T-helper 17 cell (primary cell): ENCODE measurements around the gene MYL2. TPM values are rescaled to one million over a fixed set of nuclear protein-coding genes. Genes with fewer than 3 reads are reported as not detected.
"Not testable (repeated sequence)": the region's sequence is repeated elsewhere in the genome, so short reads cannot be mapped to it uniquely, and the experiment has no call there.

ENCODE experiments used
- ATAC-seq: fragments of 150-1000 bp; cut with Tn5 transposase; 2 replicates; pipeline ENCODE4 v1.10.0; 2021; ENCODE audit warnings: mild to moderate bottlenecking, moderate library complexity
- DNase-seq, 3 donors: peaks; one replicate each; pipeline versions ENCODE4 v3.0.0 to v3.0.0-alpha.2; 2020 to 2021
- H3K9me3 ChIP-seq: one replicate; pipeline ENCODE4 v1.7.0; 2013; ENCODE audit warnings: low read length, mild to moderate bottlenecking; ENCODE audit not compliant: control insufficient read depth, poor library complexity, severe bottlenecking
- H3K27ac Mint-ChIP-seq: one replicate; pipeline ENCODE4 v1.8.0; 2022; ENCODE audit warnings: mild to moderate bottlenecking, moderate library complexity, mixed read lengths
- H3K27me3 Mint-ChIP-seq: one replicate; pipeline ENCODE4 v1.8.0; 2022; ENCODE audit warnings: mixed read lengths
- H3K36me3 Mint-ChIP-seq: one replicate; pipeline ENCODE4 v1.8.0; 2022; ENCODE audit warnings: low read depth, mixed read lengths
- H3K4me1 Mint-ChIP-seq: one replicate; pipeline ENCODE4 v1.8.0; 2022; ENCODE audit warnings: mild to moderate bottlenecking, mixed read lengths
- H3K4me3 Mint-ChIP-seq: one replicate; pipeline ENCODE4 v1.8.0; 2022; ENCODE audit warnings: mild to moderate bottlenecking, moderate library complexity, mixed read lengths
- total RNA-seq, 4 donors: library from RNA in 2 of 4; stranded (reverse) in 2 of 4; gene quantifications; one replicate each; pipeline ENCODE4 v1.2.3 and lab custom pipeline; 2022 to 2026

Gene MYL2, protein sequence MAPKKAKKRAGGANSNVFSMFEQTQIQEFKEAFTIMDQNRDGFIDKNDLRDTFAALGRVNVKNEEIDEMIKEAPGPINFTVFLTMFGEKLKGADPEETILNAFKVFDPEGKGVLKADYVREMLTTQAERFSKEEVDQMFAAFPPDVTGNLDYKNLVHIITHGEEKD
- total RNA-seq: not detected
- total RNA-seq (lab: John Stamatoyannopoulos, UW): 0 reads per million in 2 donors

DNA sequence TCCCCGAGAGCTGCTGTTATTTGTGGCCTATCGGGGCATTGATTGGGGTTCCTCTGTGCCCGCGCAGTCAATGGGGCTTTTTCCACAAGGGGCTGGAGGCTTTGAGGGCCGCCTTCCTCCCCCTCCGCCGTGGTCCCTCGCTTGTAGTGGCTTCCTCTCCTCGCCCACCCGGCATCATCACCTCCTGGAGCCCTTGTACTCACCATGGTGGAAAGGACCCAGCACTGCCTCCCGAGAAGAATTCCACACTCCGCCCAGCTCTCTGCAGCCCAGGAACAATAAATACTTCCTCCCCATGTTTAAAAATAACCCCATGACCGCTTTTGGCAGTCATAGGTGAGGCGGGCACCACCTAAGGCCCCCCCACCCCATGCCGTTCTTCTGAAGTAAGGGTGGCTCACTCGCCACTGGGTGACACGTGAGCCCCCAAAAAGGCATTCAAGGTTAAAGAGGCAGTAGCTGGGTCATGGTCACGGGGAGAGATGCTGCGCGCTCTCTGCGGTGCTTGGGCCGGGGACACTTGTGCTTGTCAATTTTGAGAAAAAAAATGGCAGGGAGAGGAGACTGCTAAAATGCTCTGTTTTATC lies at the start of gene MYL2:
Gene MYL2 (minus strand): TSS at position 256 of the 587 bp plus-strand sequence. CDS start 50 bp downstream, at position 206.
- DNase-seq: no peak
- H3K4me3 Mint-ChIP-seq: no peak within 1 kb of the TSS
- no peaks in the 10 kb centered on the region for H3K36me3 Mint-ChIP-seq
- H3K4me1 Mint-ChIP-seq: no peaks in the 10 kb centered on the region
- no peak for ATAC-seq
- H3K27me3 Mint-ChIP-seq: peaks cover 50% of the 10 kb centered on the region
- no peaks in the 10 kb centered on the region for H3K9me3 ChIP-seq
- no peak within 1 kb of the TSS for H3K27ac Mint-ChIP-seq

DNA sequence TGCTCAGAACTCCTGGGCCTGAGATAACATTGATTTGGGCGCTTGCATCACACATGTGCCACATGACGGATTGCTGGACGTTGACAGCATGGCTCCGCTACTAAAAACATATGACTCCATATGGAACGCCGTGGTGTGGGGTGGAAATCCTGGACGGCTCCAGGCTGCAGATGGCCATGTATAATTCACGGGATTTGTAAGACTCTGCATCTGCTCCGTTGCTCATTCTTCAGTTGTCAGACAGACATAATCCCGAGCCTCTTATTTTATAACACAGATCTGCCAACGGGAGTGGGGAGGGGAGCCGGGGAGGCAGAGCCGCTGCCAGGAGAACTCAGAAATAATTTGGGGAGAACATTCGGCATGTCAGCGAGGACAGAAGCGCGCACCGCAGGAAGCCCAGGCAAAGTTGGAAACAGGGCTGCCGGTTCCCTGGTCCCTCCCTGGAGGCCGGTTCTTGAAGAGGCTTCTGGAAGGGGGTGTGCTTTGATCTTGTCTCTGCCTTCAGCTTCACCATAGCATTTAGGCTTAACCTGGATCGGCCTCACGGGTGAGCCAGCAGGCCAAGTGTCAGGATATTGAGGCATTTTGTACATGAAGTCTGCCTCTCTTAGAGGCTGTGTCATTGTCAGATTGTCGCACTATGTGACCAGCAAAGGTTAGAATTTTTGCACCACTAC lies 45.8 kb upstream of the MYL2 start:
- H3K4me1 Mint-ChIP-seq: no peaks in the 10 kb centered on the region
- H3K4me3 Mint-ChIP-seq: no peak overlapping the region
- DNase-seq (no peak), ATAC-seq (no peak)
- H3K36me3 Mint-ChIP-seq: no peaks in the 10 kb centered on the region
- no peak overlapping the region for H3K27ac Mint-ChIP-seq
- H3K9me3 ChIP-seq: no peaks in the 10 kb centered on the region
- peaks cover 42% of the 10 kb centered on the region for H3K27me3 Mint-ChIP-seq

DNA sequence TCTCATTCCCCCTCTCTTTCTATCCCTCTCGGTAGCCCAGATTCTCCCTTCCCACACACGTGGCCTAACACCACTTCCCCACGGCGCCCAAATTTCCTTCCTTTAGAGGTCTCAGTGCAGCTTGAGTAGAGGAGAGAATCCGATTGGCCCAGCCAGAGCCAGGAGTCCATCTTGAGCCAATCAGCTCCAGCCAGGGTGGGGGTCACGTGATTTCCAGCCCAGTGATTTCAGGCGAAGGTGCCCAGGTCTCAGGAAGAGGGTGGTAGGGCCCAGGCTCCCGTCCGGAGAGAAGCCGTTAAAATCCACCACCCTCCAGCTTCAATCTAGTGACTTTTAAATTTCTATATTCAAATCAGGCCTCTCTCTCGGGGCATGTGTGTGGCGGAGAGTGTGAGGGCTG lies 45.2 kb upstream of the MYL2 start:
- H3K9me3 ChIP-seq: no peaks in the 10 kb centered on the region
- Mint-ChIP-seq H3K27ac (no peak overlapping the region), H3K4me1 (no peaks in the 10 kb centered on the region), H3K4me3 (no peak overlapping the region), H3K36me3 (no peaks in the 10 kb centered on the region), H3K27me3 (peaks cover 42% of the 10 kb centered on the region)
- ATAC-seq: no peak
- no peak for DNase-seq

DNA sequence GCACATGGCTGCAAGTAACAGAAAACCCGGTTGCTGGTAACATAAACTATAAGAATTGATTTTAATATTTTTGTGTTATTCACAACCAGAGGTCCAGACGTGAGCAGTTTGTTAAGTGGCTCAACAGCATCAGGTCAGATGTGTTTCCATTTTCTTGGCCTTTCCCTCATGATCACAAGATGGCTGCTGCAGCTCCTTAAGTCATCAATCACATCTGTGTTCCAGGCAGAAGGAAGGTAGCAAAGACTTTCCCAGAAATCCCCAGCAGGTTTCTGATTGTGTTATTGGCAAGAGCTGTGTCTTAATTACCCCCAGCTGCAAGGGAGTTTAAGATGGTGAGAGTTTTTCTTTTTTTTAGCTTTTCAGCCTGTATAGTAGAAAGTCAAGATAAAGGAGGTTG lies 40.4 kb upstream of the MYL2 start:
- Mint-ChIP-seq H3K27ac (no peak overlapping the region), H3K4me3 (no peak overlapping the region)
- no peak for ATAC-seq

DNA sequence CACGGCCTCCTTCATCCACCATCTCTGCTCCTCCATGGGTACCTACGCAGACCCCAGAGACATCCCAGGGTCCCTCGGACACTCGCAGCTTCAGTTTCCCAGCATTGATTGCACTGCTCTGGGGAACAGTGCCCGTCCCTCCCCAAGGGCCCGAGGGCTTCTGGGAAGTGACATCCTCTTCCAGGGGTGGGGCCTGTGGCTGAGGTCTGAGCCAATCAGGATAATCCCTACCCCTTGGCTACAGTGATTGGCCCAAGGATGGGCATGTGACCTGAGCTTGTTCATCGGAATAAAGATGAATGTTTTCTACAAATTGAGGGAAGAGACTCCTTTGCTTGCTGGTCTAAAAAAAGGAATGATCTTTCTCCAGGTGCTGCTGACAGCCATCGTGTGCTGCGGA lies 37.3 kb upstream of the MYL2 start:
- DNase-seq (no peak), ATAC-seq (no peak)
- H3K27ac Mint-ChIP-seq: no peak overlapping the region
- no peaks in the 10 kb centered on the region for H3K9me3 ChIP-seq
- no peaks in the 10 kb centered on the region for H3K36me3 Mint-ChIP-seq
- no peaks in the 10 kb centered on the region for H3K4me1 Mint-ChIP-seq
- peaks cover 42% of the 10 kb centered on the region for H3K27me3 Mint-ChIP-seq
- no peak overlapping the region for H3K4me3 Mint-ChIP-seq

More for the DNA sequence above, 40.4 kb upstream of the MYL2 start:
- H3K4me1 Mint-ChIP-seq: no peaks in the 10 kb centered on the region
- H3K36me3 Mint-ChIP-seq: no peaks in the 10 kb centered on the region
- H3K27me3 Mint-ChIP-seq: peaks cover 53% of the 10 kb centered on the region
- DNase-seq: no peak
- H3K9me3 ChIP-seq: no peaks in the 10 kb centered on the region

DNA sequence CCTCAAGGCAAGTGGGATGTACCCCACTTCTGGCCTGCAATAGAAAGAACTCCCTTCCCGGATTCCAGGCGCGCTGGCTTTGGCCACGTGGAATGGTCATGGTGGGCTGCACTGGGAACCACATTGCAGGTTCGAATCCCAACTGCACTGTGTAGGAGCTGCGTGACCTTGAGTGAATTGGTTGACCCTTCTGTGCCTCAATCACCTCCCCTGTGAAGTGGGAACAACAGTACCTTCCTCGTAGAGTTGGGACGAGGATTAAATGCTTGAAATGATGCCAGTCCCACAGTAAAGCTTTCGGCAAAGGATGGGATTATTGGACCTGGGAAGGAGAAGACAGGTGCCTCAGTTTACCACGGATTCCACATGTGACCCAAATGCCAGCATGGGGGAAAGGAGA lies 36.8 kb upstream of the MYL2 start:
- DNase-seq (no peak), ATAC-seq (no peak)
- Mint-ChIP-seq H3K27ac (no peak overlapping the region), H3K36me3 (no peaks in the 10 kb centered on the region), H3K4me3 (no peak overlapping the region), H3K27me3 (peaks cover 42% of the 10 kb centered on the region), H3K4me1 (no peaks in the 10 kb centered on the region)
- H3K9me3 ChIP-seq: no peaks in the 10 kb centered on the region

DNA sequence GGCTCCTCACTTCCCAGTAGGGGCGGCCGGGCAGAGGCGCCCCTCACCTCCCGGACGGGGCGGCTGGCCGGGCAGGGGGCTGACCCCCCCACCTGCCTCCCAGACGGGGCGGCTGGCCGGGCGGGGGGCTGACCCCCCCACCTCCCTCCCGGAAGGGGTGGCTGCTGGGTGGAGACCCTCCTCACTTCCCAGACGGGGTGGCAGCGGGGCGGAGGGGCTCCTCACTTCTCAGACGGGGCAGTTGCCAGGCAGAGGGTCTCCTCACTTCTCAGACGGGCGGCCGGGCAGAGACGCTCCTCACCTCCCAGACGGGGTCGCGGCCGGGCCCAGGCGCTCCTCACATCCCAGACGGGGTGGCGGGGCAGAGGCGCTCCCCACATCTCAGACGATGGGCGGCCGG lies 30.5 kb upstream of the MYL2 start:
- H3K27me3 Mint-ChIP-seq, H3K4me1 Mint-ChIP-seq, DNase-seq: not testable (repeated sequence)

DNA sequence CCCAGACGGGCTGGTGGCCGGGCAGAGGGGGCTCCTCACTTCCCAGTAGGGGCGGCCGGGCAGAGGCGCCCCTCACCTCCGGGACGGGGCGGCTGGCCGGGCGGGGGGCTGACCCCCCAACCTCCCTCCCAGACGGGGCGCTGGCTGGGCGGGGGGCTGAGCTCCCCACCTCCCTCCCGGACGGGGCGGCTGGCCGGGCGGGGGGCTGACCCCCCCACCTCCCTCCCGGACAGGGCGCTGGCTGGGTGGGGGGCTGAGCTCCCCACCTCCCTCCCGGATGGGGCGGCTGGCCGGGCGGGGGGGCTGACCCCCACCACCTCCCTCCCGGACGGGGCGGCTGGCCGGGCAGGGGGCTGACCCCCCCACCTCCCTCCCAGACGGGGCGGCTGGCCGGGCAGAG lies 30.1 kb upstream of the MYL2 start:
- H3K4me3 Mint-ChIP-seq, H3K9me3 ChIP-seq, H3K27me3 Mint-ChIP-seq, H3K27ac Mint-ChIP-seq, ATAC-seq, DNase-seq, H3K4me1 Mint-ChIP-seq, H3K36me3 Mint-ChIP-seq: not testable (repeated sequence)

More for the DNA sequence above, 30.5 kb upstream of the MYL2 start:
- H3K27ac Mint-ChIP-seq, H3K36me3 Mint-ChIP-seq, ATAC-seq, H3K9me3 ChIP-seq, H3K4me3 Mint-ChIP-seq: not testable (repeated sequence)

DNA sequence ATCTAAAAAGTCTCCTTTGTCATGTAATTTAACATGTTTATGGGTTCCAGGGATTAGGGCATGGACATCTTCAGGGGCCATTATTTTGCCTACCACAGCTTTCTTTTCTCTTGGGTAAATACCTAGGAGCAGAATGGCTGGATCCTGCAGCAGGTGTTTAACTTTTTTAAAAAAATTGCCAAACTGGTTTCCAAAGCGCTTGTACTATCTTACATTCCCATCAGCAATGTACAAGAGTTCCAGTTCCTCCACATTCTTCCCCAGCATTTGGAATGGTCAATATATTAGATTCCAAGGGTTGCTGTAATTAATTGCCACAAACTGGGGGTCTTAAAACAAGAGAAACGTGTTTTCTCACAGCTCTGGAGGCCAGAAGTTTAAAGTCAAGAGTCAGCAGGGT lies 27.7 kb upstream of the MYL2 start:
- peaks cover 4% of the 10 kb centered on the region for H3K9me3 ChIP-seq
- DNase-seq (no peak), ATAC-seq (no peak)
- H3K4me3 Mint-ChIP-seq: no peak overlapping the region
- H3K27ac Mint-ChIP-seq: no peak overlapping the region
- no peaks in the 10 kb centered on the region for H3K36me3 Mint-ChIP-seq
- peaks cover 12% of the 10 kb centered on the region for H3K27me3 Mint-ChIP-seq
- H3K4me1 Mint-ChIP-seq: no peaks in the 10 kb centered on the region

DNA sequence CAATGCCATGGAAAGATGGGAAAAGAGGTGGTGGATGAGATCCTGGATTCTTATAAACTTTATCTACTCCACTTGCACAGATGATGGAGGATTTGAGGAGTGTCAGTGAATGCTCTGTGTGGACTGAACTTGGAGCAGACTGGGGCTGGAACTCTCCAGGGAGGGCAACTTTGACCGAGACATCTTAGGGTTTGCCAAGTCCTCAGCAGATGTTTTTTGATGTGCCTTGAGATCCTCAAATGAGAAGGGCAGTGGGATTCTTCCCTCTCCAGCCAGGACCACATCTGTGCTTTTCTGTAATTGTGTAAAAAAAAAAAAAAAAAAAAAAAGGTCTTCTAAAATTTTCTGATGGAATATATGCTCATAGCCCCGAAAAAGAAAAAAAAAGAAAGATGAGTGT lies 23.0 kb upstream of the MYL2 start:
- Mint-ChIP-seq H3K27me3 (peaks cover 27% of the 10 kb centered on the region), H3K36me3 (peaks cover 2% of the 10 kb centered on the region), H3K4me3 (no peak overlapping the region), H3K27ac (no peak overlapping the region), H3K4me1 (no peaks in the 10 kb centered on the region)
- peaks cover 4% of the 10 kb centered on the region for H3K9me3 ChIP-seq
- no peak for ATAC-seq
- no peak for DNase-seq

DNA sequence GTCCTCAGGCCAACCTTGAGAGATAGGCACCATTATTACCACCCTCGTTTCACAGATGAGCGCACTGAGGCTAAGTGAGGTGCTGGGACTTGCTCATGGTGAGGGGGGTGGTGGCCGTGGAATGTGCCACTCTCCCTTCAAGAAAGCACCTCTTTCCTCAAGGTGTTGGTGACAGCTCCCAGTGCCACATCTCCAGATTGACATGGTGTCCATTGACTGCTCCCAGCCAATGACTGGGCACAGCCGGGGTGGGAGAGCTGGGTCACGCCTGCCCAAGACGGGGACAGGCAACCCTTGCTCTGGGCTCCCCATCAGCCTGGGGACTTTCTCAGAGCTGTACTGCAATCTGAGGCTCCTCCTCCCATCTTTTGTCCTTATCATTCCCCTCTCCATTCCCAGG lies 21.0 kb upstream of the MYL2 start:
- DNase-seq: no peak
- Mint-ChIP-seq H3K4me1 (peaks cover 5% of the 10 kb centered on the region), H3K27ac (no peak overlapping the region), H3K4me3 (no peak overlapping the region), H3K36me3 (peaks cover 2% of the 10 kb centered on the region), H3K27me3 (peaks cover 40% of the 10 kb centered on the region)
- ATAC-seq: no peak
- no peaks in the 10 kb centered on the region for H3K9me3 ChIP-seq

DNA sequence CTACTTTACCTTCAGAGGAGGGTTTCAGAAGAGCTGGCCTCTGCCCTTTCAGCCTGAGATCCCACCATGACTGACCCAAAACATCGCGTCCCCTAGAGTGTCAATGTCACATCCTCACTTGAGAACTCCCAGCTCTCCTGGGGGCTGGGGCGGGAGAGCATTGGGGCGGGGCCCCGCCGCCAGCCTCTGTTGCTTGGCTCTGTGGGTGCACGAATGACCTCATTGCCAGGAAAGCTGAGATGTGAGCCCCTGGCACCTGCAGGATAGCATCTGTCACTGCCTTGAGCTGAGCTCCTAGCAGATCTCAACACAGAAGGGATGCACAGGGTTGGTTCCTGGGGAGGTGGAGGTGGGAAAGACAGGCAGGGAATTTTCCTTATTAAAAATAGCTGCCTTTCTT lies 20.6 kb upstream of the MYL2 start:
- ATAC-seq: no peak
- Mint-ChIP-seq H3K4me3 (no peak overlapping the region), H3K36me3 (peaks cover 2% of the 10 kb centered on the region), H3K27me3 (peaks cover 44% of the 10 kb centered on the region), H3K4me1 (peaks cover 5% of the 10 kb centered on the region), H3K27ac (no peak overlapping the region)
- no peaks in the 10 kb centered on the region for H3K9me3 ChIP-seq
- no peak for DNase-seq

DNA sequence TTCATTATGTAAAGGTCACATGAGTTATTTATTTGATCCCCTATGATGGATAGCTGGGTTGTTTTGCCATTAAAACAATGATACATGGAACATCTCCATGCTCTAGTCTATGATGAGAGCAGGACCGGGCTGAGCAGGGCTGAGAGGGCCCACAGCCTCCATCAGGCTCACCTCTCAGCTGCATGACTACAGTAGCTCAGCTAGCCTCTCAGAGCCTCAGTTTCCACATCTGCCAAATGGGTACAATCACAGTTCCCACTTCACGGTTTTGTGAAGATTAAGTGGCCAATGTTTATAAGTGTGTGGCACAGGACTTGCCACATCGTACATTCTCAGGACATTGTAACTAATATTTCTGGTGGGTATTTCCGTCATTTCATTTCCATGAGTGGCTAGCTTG lies 19.9 kb upstream of the MYL2 start:
- Mint-ChIP-seq H3K4me3 (no peak overlapping the region), H3K36me3 (peaks cover 2% of the 10 kb centered on the region), H3K4me1 (peaks cover 5% of the 10 kb centered on the region), H3K27ac (no peak overlapping the region), H3K27me3 (peaks cover 50% of the 10 kb centered on the region)
- DNase-seq (no peak), ATAC-seq (no peak)
- H3K9me3 ChIP-seq: no peaks in the 10 kb centered on the region
